HG02885 (cell line): ENCODE measurements around the gene DBX1.
A peak's percentile ranks its signal among the peaks of the same experiment; 100 is the strongest.
"Not testable (repeated sequence)": the region's sequence is repeated elsewhere in the genome, so short reads cannot be mapped to it uniquely, and the experiment has no call there.

Source experiments
- ATAC-seq: cut with Tn5 transposase; IDR thresholded peaks from one replicate; pipeline ENCODE4 v1.9.1; 2021; ENCODE audit warnings: mild to moderate bottlenecking; ENCODE audit not compliant: unreplicated experiment, poor library complexity

DBX1 gene

DNA sequence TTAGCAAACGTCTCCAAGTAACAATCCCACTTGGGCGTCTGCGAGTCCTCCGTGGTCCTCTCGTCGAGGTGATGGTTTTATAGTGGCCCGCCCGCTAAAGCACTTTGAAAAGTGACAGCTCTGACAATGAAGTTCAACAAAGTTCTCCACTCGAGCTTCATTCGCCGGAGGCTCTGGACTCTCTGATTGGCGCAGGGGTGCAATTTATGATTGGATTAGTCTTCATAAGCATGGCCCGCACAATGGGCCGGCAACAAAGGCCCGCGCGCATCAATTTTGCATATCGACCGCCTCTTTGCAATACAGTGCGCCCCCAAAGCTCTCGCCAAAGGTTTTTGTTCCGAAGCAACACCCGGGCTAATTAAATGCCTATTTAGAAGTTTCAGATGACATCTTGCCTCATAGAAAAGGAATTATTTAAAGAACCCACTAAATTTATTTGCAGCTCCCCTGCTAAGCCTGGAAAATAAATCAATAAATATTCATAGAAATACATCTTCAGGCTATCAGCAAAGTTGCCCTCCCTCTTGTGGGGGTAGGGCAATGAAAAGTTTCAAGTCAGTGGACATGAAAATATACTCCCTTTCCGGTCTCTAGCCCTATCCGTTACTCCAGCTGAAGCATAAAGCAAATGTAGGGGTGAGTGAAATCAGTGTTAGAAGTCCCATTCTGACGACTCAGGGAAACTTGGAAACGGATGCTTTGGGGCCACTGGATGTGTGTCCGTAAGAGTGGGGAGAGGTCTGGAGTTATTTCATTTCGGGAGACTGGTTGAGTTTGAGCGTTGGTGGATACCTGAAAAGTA is at the start of gene DBX1:
DBX1 (minus strand) TSS at position 51 of the 805 bp plus-strand sequence. CDS start 151 bp downstream, outside the sequence.
- no peak for ATAC-seq

DNA sequence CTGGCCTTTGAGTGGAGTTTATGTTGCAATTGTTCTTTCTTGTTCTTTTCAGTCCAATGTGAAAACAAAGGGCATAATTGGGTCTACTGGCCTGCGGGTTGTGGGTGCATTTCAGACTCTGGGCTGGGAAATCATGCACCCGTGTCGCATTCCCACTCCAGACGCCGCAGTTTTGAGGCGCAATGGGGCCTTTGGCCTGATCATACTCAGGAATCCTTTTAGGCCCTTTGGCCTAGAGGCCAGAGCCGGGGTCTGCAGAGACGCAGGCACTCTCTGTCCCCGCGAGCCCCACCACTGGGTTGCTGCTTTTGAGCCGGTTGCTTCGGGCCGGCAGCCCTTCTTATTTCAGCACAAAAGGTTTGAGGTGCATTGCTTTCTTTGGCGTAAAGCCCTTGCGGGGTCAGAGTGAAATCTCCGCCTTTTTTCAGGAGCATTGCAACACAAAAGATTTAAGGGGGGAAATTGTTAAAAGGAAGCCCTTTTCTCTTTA is 48.4 kb upstream of the DBX1 start:
- no peak for ATAC-seq

GRCh38 chr11:20207781-20208621 is 47.7 kb upstream of the DBX1 start:
- ATAC-seq: no peak

GRCh38 chr11:20205807-20206206 is 45.5 kb upstream of the DBX1 start:
- no peak for ATAC-seq

- no peak for ATAC-seq
Observed at GRCh38 chr11:20204681-20205080, 44.4 kb upstream of the DBX1 start.

DNA sequence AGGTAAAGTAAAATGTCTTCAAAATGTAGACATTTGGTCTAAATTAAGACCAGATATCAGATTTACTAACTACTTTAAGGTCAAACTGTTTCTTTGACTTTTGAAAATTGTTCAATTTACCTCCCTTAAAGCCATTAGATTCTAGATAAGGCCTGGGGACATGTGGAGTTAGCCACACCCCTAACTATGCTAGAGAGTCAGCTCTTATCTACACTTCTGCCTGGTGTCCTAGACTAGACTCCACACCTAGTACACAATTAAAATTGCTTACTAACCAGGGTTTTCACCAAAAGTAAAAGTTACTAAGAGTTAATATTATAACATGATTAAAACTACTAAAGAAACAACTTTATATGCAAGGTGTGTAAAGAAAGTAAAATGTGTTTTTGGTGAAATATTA is 43.6 kb upstream of the DBX1 start:
- no peak for ATAC-seq

DNA sequence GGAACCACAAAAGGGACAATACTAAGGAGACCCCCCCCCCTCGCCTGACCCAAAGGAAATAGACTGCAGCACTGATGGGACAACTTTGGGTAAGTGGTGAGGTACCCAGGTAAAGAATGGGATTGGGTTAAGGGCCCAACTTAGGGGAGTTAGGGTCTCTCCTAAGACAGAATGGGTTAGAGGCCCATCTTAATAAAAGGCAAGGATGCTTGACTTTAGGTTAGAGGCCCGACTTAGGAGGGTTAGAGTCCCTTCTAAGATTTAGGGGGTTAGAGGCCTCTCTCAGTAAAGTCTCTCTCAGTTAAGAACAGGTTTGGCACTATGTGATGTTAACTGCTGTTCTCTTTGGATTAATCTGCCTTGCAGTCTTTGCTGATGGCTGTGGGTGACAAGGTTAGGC is 41.0 kb upstream of the DBX1 start:
- no peak for ATAC-seq

- not testable (repeated sequence) for ATAC-seq
Observed at GRCh38 chr11:20200331-20200955, 40.2 kb upstream of the DBX1 start.

DNA sequence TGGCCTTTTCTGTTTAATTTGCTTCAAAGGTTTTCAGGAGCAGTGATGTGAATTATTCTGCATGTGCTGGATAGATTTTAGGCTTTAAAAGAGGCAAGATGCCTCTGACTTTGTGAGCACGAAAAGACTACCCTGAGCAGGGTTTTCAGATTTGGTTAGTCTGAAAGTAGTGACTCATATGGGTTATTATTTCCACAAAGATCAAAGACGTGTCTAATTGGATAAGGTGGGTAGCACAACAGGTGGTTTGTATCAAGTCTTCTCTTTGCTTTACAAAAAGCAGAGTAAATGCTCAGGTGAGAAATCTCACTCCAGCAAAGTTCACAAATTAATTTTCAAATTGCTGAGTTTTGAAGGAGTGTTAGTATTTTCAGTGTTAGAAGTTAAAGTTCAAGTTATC is 37.6 kb upstream of the DBX1 start:
- peak; percentile 64 for ATAC-seq

GRCh38 chr11:20194470-20194869 is 34.2 kb upstream of the DBX1 start:
- no peak for ATAC-seq

- no peak for ATAC-seq
Observed at GRCh38 chr11:20193307-20193706, 33.0 kb upstream of the DBX1 start.

- no peak for ATAC-seq
Observed at GRCh38 chr11:20192641-20193040, 32.4 kb upstream of the DBX1 start.

DNA sequence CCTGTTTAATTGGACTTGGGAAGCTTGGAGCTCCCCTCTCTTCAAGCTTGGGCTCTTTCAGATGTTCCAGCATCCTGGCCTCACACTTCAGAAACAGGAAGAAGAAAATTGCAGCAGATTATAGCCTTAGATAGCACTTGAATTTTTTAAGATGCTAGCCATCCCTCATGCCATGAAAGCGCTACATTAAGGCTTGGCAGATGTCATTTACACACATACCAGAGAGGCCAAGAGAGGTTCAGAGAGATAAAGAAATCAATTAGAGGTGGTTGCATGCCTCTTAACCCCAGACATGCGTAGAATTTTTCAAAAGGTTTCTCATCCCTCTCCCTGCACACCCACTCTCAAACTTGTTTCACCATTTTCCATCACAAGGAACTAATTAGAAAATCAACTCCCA is 31.9 kb upstream of the DBX1 start:
- ATAC-seq: no peak

GRCh38 chr11:20178976-20179375 is 18.7 kb upstream of the DBX1 start:
- no peak for ATAC-seq

DNA sequence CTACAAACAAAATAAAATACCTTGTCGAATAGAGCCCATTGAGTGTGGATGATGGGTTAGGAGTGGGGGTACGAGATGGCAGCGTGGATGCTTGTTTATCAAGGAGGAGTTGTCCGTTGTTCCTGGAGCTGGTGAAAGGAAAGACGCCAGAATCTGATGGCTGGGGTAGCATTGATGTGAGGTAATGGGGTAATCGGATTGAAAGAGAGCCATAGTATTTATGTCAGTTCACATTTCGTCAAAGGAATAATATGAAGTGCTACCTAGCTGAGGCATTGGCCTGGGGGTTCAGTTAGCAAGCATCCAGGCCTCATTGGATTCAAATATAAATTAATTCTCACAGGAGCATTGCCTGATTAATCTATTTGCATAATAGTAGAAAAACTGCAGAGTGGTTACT is 16.9 kb upstream of the DBX1 start:
- ATAC-seq: no peak

DNA sequence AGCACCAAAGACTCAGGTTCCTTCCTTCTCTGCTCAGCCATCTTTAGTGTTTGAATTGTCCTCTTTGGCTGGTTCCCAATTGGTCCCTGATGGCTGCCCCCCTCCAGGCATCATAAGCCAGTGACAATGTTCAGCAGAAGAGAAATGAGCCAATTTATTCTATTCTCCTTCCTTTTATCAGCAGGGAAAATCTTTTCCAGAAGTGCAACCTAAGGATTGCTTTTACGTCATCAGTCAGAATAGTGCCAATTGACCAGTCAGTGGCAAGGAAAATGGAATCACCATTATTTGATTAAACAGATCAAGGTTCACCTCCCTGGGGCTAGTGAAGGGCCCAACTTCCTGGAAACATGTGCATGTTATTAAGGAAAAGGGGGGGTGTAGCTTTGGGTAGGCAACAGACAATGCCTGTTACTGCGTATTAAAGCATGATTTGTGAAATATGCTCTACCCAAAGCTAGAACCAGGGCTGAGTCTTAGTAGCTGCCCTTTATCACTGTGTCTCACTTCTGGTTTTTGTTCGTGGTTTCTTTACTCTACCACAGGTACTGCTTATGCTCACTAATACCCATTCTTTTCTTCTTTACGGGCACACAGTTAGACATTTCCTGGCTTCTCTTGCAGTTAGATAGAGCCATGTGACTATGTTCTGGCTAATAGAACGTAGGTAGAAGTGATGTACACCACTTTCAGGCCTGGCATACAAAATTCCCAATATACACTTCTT is 12.6 kb upstream of the DBX1 start:
- ATAC-seq: no peak

DNA sequence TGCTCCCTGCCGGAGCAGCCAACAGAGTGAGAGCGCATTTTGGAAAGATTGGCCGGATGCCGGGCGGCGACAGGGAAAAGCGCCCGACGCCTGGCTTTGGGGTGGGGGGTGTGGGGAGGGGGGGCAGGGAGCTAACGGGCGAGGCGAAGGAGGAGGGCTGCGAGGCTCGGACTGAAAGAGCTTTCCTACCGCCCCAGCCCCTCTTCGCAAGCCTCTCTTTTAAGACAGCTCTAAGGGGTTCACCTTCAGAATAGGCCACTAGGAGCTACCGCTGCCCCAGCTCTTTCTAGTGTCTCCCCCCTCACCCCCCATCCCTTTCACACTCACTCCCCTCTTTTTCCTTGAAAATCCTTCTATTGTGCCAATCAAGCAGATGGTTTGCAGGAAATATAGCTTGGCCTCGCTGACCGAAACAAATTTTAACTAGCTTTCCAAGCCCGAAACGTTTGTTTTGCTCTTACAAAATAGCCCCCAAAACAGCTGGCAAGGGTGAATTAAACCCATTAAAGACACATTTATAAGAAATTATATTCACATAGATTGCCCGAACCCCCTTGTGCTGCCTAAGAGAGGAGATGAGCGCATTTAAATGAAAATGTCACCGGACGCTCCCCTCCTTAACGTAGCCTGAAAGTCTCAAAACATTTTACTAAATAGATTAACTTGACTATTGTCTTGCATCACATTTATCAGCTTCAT is 3.7 kb upstream of the DBX1 start:
- ATAC-seq: no peak

- no peak for ATAC-seq
Observed at GRCh38 chr11:20162824-20163782, 2.8 kb upstream of the DBX1 start.
